Measurements from ENCODE around the gene YJU2.
"Not testable (repeated sequence)": the region's sequence is repeated elsewhere in the genome, so short reads cannot be mapped to it uniquely, and the experiment has no call there.

YJU2 gene

GRCh38 chr19:4213116-4213515 lies 33.8 kb upstream of the YJU2 start:
- no peaks in the 10 kb centered on the region for H3K36me3 ChIP-seq
- no peak overlapping the region for H3K27ac ChIP-seq
- H3K9me3 ChIP-seq = no peaks in the 10 kb centered on the region
- H3K4me3 ChIP-seq = no peak overlapping the region
- H3K27me3 ChIP-seq = peaks cover 0 to 33% of the 10 kb centered on the region in 2 donors
- no peaks in the 10 kb centered on the region for H3K4me1 ChIP-seq
- no peak for TF ChIP-seq CTCF (IDR thresholded peaks at IDR 0.05)
- intact Hi-C loops (cut with DNase I; ENCODE audit: low total_unique reads) = no loop called here
- DNase-seq = no peak

GRCh38 chr19:4215807-4216206 lies 31.1 kb upstream of the YJU2 start:
- TF ChIP-seq CTCF (IDR thresholded peaks at IDR 0.05) = no peak
- H3K36me3 ChIP-seq = no peaks in the 10 kb centered on the region
- intact Hi-C loops (cut with DNase I; ENCODE audit: low total_unique reads) = no loop called here

GRCh38 chr19:4216846-4217245 lies 30.0 kb upstream of the YJU2 start:
- no peaks in the 10 kb centered on the region for H3K9me3 ChIP-seq
- TF ChIP-seq CTCF (IDR thresholded peaks at IDR 0.05) = no peak
- intact Hi-C loops (cut with DNase I; ENCODE audit: low total_unique reads) = no loop called here

More at GRCh38 chr19:4215807-4216206, 31.1 kb upstream of the YJU2 start:
- H3K4me1 ChIP-seq = no peaks in the 10 kb centered on the region
- no peaks in the 10 kb centered on the region for H3K9me3 ChIP-seq
- peaks cover 0 to 14% of the 10 kb centered on the region in 2 donors for H3K27me3 ChIP-seq
- DNase-seq = no peak
- H3K27ac ChIP-seq = no peak overlapping the region
- no peak overlapping the region for H3K4me3 ChIP-seq

GRCh38 chr19:4217429-4218264 lies 29.2 kb upstream of the YJU2 start:
- TF ChIP-seq CTCF (IDR thresholded peaks at IDR 0.05) = no peak
- Histone ChIP-seq H3K4me3 (no peak overlapping the region), H3K27me3 (no peaks in the 10 kb centered on the region), H3K9me3 (no peaks in the 10 kb centered on the region), H3K27ac (no peak overlapping the region), H3K36me3 (no peaks in the 10 kb centered on the region), H3K4me1 (no peaks in the 10 kb centered on the region)
- intact Hi-C loops (cut with DNase I; ENCODE audit: low total_unique reads) = no loop called here
- DNase-seq = no peak

More at GRCh38 chr19:4216846-4217245, 30.0 kb upstream of the YJU2 start:
- Histone ChIP-seq H3K4me3 (no peak overlapping the region), H3K27me3 (peaks cover 0 to 8% of the 10 kb centered on the region in 2 donors), H3K27ac (no peak overlapping the region), H3K36me3 (no peaks in the 10 kb centered on the region), H3K4me1 (no peaks in the 10 kb centered on the region)
- no peak for DNase-seq

GRCh38 chr19:4218523-4218922 lies 28.4 kb upstream of the YJU2 start:
- not testable (repeated sequence) for H3K9me3 ChIP-seq, H3K27ac ChIP-seq, DNase-seq

GRCh38 chr19:4220188-4220587 lies 26.7 kb upstream of the YJU2 start:
- intact Hi-C loops (cut with DNase I; ENCODE audit: low total_unique reads) = no loop called here
- H3K27me3 ChIP-seq = no peaks in the 10 kb centered on the region
- no peaks in the 10 kb centered on the region for H3K4me1 ChIP-seq

More at GRCh38 chr19:4218523-4218922, 28.4 kb upstream of the YJU2 start:
- H3K36me3 ChIP-seq; H3K4me3 ChIP-seq; H3K27me3 ChIP-seq; intact Hi-C loops (cut with DNase I; ENCODE audit: low total_unique reads); H3K4me1 ChIP-seq: not testable (repeated sequence)

More at GRCh38 chr19:4220188-4220587, 26.7 kb upstream of the YJU2 start:
- H3K36me3 ChIP-seq = no peaks in the 10 kb centered on the region
- DNase-seq = no peak
- no peak overlapping the region for H3K4me3 ChIP-seq
- no peaks in the 10 kb centered on the region for H3K9me3 ChIP-seq
- no peak for TF ChIP-seq CTCF (IDR thresholded peaks at IDR 0.05)
- no peak overlapping the region for H3K27ac ChIP-seq

All from tibial artery (tissue), 4 donors.